DOHH2 (cell line): Measurements from ENCODE around the gene CCSER2.

Source experiments
- H3F3A ChIP-seq: fragments of 200-600 bp; sonication (generic), shearing (Covaris generic); 2 replicates; pipeline ENCODE4 v1.6.0; 2016; ENCODE audit warnings: antibody characterized with exemption, mild to moderate bottlenecking; ENCODE audit not compliant: control insufficient read depth, insufficient read depth
- H3K27ac ChIP-seq: fragments of 200-600 bp; sonication (generic); 2 replicates; pipeline ENCODE4 v1.5.1; 2014; ENCODE audit warnings: low read depth, mild to moderate bottlenecking, low read length, moderate library complexity
- H3K27me3 ChIP-seq: fragments of 200-600 bp; sonication (generic); 2 replicates; pipeline ENCODE4 v1.6.1; 2014; ENCODE audit warnings: mild to moderate bottlenecking, low read length, mixed read lengths; ENCODE audit not compliant: control insufficient read depth
- H3K36me3 ChIP-seq: fragments of 200-600 bp; sonication (generic); 2 replicates; pipeline ENCODE4 v1.6.1; 2014; ENCODE audit warnings: mild to moderate bottlenecking, low read length, moderate library complexity, mixed read lengths; ENCODE audit not compliant: control insufficient read depth
- H3K4me1 ChIP-seq: fragments of 200-600 bp; sonication (generic); 2 replicates; pipeline ENCODE4 v1.6.1; 2014; ENCODE audit warnings: mild to moderate bottlenecking, low read length, mixed read lengths; ENCODE audit not compliant: control insufficient read depth
- H3K4me2 ChIP-seq: fragments of 200-600 bp; sonication (generic); 2 replicates; pipeline ENCODE4 v1.6.0; 2014; ENCODE audit warnings: mild to moderate bottlenecking, low read length, moderate library complexity
- H3K4me3 ChIP-seq: fragments of 200-600 bp; sonication (generic); 2 replicates; pipeline ENCODE4 v1.5.1; 2014; ENCODE audit warnings: mild to moderate bottlenecking, low read length, mixed read lengths
- H3K79me2 ChIP-seq: fragments of 200-600 bp; sonication (generic); 2 replicates; pipeline ENCODE4 v1.6.1; 2014; ENCODE audit warnings: mild to moderate bottlenecking, low read length, mixed read lengths; ENCODE audit not compliant: control insufficient read depth
- H3K9me2 ChIP-seq: fragments of 200-600 bp; sonication (generic); replicated peaks from 2 replicates; pipeline ENCODE4 v1.6.1; 2014; ENCODE audit warnings: mild to moderate bottlenecking, low read length, mixed read lengths; ENCODE audit not compliant: control insufficient read depth
- H3K9me3 ChIP-seq: fragments of 200-600 bp; sonication (generic); 2 replicates; pipeline ENCODE4 v1.6.1; 2014; ENCODE audit warnings: antibody characterized with exemption, low read length, mixed read lengths; ENCODE audit not compliant: control insufficient read depth, insufficient read depth
- H4K20me1 ChIP-seq: fragments of 200-600 bp; sonication (generic); 2 replicates; pipeline ENCODE4 v1.6.0; 2014; ENCODE audit warnings: low read depth, mild to moderate bottlenecking, antibody characterized with exemption, low read length, moderate library complexity; ENCODE audit not compliant: control insufficient read depth, insufficient read depth
- CTCF ChIP-seq: fragments of 200-600 bp; sonication (generic); IDR thresholded peaks from one replicate; pipeline ENCODE4 v1.5.1; 2014; ENCODE audit warnings: antibody characterized with exemption, mild to moderate bottlenecking, low read depth, low read length; ENCODE audit not compliant: poor library complexity, severe bottlenecking
- EZH2phosphoT487 ChIP-seq: fragments of 200-600 bp; sonication (generic); IDR thresholded peaks from 2 replicates; pipeline ENCODE4 v1.6.1; 2017; ENCODE audit warnings: borderline replicate concordance, mild to moderate bottlenecking, antibody characterized with exemption, low read length, moderate library complexity, mixed read lengths

CCSER2 gene

GRCh38 chr10:84484541-84484940, 156.2 kb downstream of the CCSER2 start:
- no peaks in the 10 kb centered on the region for H3K27me3 ChIP-seq
- H3K36me3 ChIP-seq: no peaks in the 10 kb centered on the region
- TF ChIP-seq EZH2phosphoT487 (no peak), CTCF (no peak)
- H3K9me3 ChIP-seq: no peaks in the 10 kb centered on the region
- no peak overlapping the region for H3K4me2 ChIP-seq
- H3K79me2 ChIP-seq: no peaks in the 10 kb centered on the region
- no peaks in the 10 kb centered on the region for H3K4me1 ChIP-seq
- H3K4me3 ChIP-seq: no peak overlapping the region
- no peaks in the 10 kb centered on the region for H3F3A ChIP-seq
- no peaks in the 10 kb centered on the region for H4K20me1 ChIP-seq
- H3K27ac ChIP-seq: no peak overlapping the region
- H3K9me2 ChIP-seq: no peaks in the 10 kb centered on the region

- Histone ChIP-seq H3K9me2 (no peaks in the 10 kb centered on the region), H3K79me2 (no peaks in the 10 kb centered on the region), H3K36me3 (no peaks in the 10 kb centered on the region), H4K20me1 (no peaks in the 10 kb centered on the region), H3K4me1 (no peaks in the 10 kb centered on the region), H3K9me3 (no peaks in the 10 kb centered on the region), H3K27ac (no peak overlapping the region), H3K4me3 (no peak overlapping the region), H3K27me3 (no peaks in the 10 kb centered on the region), H3F3A (no peaks in the 10 kb centered on the region), H3K4me2 (no peak overlapping the region)
- TF ChIP-seq CTCF (no peak), EZH2phosphoT487 (no peak)
Observed at GRCh38 chr10:84493361-84493760, 165.0 kb downstream of the CCSER2 start.

- H3K4me1 ChIP-seq: no peaks in the 10 kb centered on the region
- no peaks in the 10 kb centered on the region for H3F3A ChIP-seq
- H3K27ac ChIP-seq: no peak overlapping the region
- H4K20me1 ChIP-seq: no peaks in the 10 kb centered on the region
- H3K79me2 ChIP-seq: no peaks in the 10 kb centered on the region
- no peaks in the 10 kb centered on the region for H3K9me3 ChIP-seq
- H3K4me2 ChIP-seq: no peak overlapping the region
- TF ChIP-seq EZH2phosphoT487 (no peak), CTCF (no peak)
- H3K4me3 ChIP-seq: no peak overlapping the region
- no peaks in the 10 kb centered on the region for H3K9me2 ChIP-seq
- no peaks in the 10 kb centered on the region for H3K36me3 ChIP-seq
- no peaks in the 10 kb centered on the region for H3K27me3 ChIP-seq
Observed at GRCh38 chr10:84493951-84494848, 165.8 kb downstream of the CCSER2 start.
